ENCODE data around the gene PLCB1. TPM values are rescaled to one million over a fixed set of nuclear protein-coding genes. Genes with fewer than 3 reads are reported as not detected.

PLCB1 gene
- total and polyA plus RNA-seq, 10 of the 15 experiments (the other 5 are each of a cell fraction or from before 2014, with no cell fraction given) = 0.05 to 5.3 (median 0.17) TPM; not detected in 1

DNA sequence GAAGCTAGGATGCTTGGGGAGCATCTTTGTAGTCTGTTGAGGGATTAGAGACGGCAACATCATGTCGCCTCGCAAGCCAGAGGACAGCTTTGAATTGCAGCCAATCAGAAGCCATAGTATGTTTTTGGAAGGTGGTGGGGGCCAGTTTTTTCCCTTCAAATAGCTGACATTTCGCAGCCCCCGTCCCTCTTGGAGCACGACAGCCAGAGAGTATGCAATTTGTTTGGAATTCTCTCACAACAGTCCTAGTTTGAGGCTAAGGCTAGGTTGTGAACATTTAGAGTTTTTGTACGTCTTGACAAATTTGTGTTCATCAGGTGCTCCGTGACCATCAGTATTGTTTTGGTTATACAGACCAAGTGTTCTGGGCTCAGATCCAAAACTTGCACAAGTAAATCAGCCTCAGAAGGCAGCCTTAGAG, 83.3 kb downstream of the PLCB1 start:
- Histone ChIP-seq H3K4me3 (no peak overlapping the region), H3K79me2 (ENCODE audit: control insufficient read depth, insufficient read depth, low read length) (no peaks in the 10 kb centered on the region), H3K4me1 (ENCODE audit: control insufficient read depth, insufficient read depth, low read length) (peaks cover 20% of the 10 kb centered on the region; the same call in 1 of the 2 replicates), H4K20me1 (ENCODE audit: control insufficient read depth, insufficient read depth) (no peaks in the 10 kb centered on the region), H2AFZ (ENCODE audit: control insufficient read depth, low read depth, low read length) (no peak overlapping the region), H3K4me2 (ENCODE audit: control insufficient read depth, insufficient read depth) (no peak overlapping the region), H3K27me3 (replicated peaks in 1 of 2; ENCODE audit: control insufficient read depth in 2 of 2, insufficient read depth in 2 of 2, low read length in 1 of 2) (no peaks in the 10 kb centered on the region), H3K27ac (ENCODE audit: control insufficient read depth, insufficient read depth) (no peak overlapping the region), H3K9ac (ENCODE audit: control insufficient read depth, insufficient read depth, low read length) (no peak overlapping the region), H3K9me3 (replicated peaks; ENCODE audit: control insufficient read depth, insufficient read depth, low read length) (no peaks in the 10 kb centered on the region; the same call in 2 of the 3 replicates), H3K36me3 (ENCODE audit: control insufficient read depth in 2 of 2, insufficient read depth in 2 of 2, low read length in 1 of 2) (no peaks in the 10 kb centered on the region)
- ATAC-seq (no peak), FAIRE-seq (no peak), DNase-seq (ENCODE audit: low read depth, low spot score) (no peak)
- SMC1A ChIA-PET (ENCODE audit: uncharacterized antibody, unreplicated experiment) = interaction anchor here (0.7 to 1.5 kb wide), 3 partner anchors 9 to 90 kb away, joined by 3 to 5 read pairs (median 3); no protein-coding TSS in a partner anchor
- intact Hi-C loops (cut with micrococcal nuclease; ENCODE audit: unreplicated experiment) = no loop called here
- in situ Hi-C loops (cut with MboI) = no loop called here
- WGBS (ENCODE audit: insufficient coverage, insufficient replicate concordance, low lambda C conversion rate, missing lambda C conversion rate) = 78% methylated on average over 8 of the region's 8 CpGs
- CTCF ChIA-PET = interaction anchor here (0.9 to 1.5 kb wide), 3 partner anchors 15 to 506 kb away, joined by 3 read pairs; no protein-coding TSS in a partner anchor
- no TSS peak for BruUV-seq (replicated peaks)
- RAD21 ChIA-PET (ENCODE audit: unreplicated experiment) = interaction anchor here (1.6 kb wide), 1 partner anchor 279 kb away, joined by 4 read pairs; no protein-coding TSS in a partner anchor
- POLR2A ChIA-PET = no interaction called here
- TF ChIP-seq, protein P1, sequence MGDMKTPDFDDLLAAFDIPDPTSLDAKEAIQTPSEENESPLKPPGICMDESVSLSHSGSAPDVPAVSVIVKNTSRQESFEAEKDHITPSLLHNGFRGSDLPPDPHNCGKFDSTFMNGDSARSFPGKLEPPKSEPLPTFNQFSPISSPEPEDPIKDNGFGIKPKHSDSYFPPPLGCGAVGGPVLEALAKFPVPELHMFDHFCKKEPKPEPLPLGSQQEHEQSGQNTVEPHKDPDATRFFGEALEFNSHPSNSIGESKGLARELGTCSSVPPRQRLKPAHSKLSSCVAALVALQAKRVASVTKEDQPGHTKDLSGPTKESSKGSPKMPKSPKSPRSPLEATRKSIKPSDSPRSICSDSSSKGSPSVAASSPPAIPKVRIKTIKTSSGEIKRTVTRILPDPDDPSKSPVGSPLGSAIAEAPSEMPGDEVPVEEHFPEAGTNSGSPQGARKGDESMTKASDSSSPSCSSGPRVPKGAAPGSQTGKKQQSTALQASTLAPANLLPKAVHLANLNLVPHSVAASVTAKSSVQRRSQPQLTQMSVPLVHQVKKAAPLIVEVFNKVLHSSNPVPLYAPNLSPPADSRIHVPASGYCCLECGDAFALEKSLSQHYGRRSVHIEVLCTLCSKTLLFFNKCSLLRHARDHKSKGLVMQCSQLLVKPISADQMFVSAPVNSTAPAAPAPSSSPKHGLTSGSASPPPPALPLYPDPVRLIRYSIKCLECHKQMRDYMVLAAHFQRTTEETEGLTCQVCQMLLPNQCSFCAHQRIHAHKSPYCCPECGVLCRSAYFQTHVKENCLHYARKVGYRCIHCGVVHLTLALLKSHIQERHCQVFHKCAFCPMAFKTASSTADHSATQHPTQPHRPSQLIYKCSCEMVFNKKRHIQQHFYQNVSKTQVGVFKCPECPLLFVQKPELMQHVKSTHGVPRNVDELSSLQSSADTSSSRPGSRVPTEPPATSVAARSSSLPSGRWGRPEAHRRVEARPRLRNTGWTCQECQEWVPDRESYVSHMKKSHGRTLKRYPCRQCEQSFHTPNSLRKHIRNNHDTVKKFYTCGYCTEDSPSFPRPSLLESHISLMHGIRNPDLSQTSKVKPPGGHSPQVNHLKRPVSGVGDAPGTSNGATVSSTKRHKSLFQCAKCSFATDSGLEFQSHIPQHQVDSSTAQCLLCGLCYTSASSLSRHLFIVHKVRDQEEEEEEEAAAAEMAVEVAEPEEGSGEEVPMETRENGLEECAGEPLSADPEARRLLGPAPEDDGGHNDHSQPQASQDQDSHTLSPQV (IDR thresholded peaks at IDR 0.05) = no peak
- TF ChIP-seq MTA2 (IDR thresholded peaks at IDR 0.05; ENCODE audit: low read depth) (no peak), KAT2A (conservative IDR thresholded peaks at IDR 0.05; ENCODE audit: control insufficient read depth, low read depth, low read length) (no peak), RBBP5 (conservative IDR thresholded peaks at IDR 0.05) (no peak), RAD21 (IDR thresholded peaks at IDR 0.05; ENCODE audit: insufficient read depth, low read depth, low read length) (no peak), FOS (IDR thresholded peaks at IDR 0.05; ENCODE audit: borderline replicate concordance, extremely low read depth, insufficient read length) (no peak)
- TF ChIP-seq, protein P2, sequence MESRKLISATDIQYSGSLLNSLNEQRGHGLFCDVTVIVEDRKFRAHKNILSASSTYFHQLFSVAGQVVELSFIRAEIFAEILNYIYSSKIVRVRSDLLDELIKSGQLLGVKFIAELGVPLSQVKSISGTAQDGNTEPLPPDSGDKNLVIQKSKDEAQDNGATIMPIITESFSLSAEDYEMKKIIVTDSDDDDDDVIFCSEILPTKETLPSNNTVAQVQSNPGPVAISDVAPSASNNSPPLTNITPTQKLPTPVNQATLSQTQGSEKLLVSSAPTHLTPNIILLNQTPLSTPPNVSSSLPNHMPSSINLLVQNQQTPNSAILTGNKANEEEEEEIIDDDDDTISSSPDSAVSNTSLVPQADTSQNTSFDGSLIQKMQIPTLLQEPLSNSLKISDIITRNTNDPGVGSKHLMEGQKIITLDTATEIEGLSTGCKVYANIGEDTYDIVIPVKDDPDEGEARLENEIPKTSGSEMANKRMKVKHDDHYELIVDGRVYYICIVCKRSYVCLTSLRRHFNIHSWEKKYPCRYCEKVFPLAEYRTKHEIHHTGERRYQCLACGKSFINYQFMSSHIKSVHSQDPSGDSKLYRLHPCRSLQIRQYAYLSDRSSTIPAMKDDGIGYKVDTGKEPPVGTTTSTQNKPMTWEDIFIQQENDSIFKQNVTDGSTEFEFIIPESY (IDR thresholded peaks at IDR 0.05) = no peak
- TF ChIP-seq, protein P3, sequence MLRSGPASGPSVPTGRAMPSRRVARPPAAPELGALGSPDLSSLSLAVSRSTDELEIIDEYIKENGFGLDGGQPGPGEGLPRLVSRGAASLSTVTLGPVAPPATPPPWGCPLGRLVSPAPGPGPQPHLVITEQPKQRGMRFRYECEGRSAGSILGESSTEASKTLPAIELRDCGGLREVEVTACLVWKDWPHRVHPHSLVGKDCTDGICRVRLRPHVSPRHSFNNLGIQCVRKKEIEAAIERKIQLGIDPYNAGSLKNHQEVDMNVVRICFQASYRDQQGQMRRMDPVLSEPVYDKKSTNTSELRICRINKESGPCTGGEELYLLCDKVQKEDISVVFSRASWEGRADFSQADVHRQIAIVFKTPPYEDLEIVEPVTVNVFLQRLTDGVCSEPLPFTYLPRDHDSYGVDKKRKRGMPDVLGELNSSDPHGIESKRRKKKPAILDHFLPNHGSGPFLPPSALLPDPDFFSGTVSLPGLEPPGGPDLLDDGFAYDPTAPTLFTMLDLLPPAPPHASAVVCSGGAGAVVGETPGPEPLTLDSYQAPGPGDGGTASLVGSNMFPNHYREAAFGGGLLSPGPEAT (IDR thresholded peaks at IDR 0.05; ENCODE audit: low read depth) = no peak
- TF ChIP-seq, protein P4, sequence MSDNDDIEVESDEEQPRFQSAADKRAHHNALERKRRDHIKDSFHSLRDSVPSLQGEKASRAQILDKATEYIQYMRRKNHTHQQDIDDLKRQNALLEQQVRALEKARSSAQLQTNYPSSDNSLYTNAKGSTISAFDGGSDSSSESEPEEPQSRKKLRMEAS (IDR thresholded peaks at IDR 0.05; ENCODE audit: low read depth, low read length) = no peak
